ENCODE data around the gene ITPR3. TPM values are rescaled to one million over a fixed set of nuclear protein-coding genes. Genes with fewer than 3 reads are reported as not detected.

Gene ITPR3
- total RNA-seq, 4 donors from 2014 or later = 13.8 to 23.5 (median 19.6) TPM

- TF ChIP-seq CTCF (IDR thresholded peaks at IDR 0.05; ENCODE audit: low read depth) = no peak
Measured at GRCh38 chr6:33720998-33721397, 99.9 kb downstream of the ITPR3 start.

- no peak for TF ChIP-seq CTCF (IDR thresholded peaks at IDR 0.05; ENCODE audit: low read depth)
Measured at GRCh38 chr6:33721508-33721907, 100.4 kb downstream of the ITPR3 start.

GRCh38 chr6:33722103-33722623, 101.0 kb downstream of the ITPR3 start:
- TF ChIP-seq CTCF (IDR thresholded peaks at IDR 0.05; ENCODE audit: low read depth) = no peak

- TF ChIP-seq CTCF (IDR thresholded peaks at IDR 0.05; ENCODE audit: low read depth) = no peak
Measured at GRCh38 chr6:33723371-33724085, 102.4 kb downstream of the ITPR3 start.

- TF ChIP-seq CTCF (IDR thresholded peaks at IDR 0.05; ENCODE audit: low read depth) = no peak
Measured at GRCh38 chr6:33724102-33725023, 103.2 kb downstream of the ITPR3 start.

- no peak for TF ChIP-seq CTCF (IDR thresholded peaks at IDR 0.05; ENCODE audit: low read depth)
Measured at GRCh38 chr6:33725222-33725621, 104.1 kb downstream of the ITPR3 start.
